Colonic mucosa (tissue), 4 donors: Measurements from ENCODE around the gene GFOD1. TPM values are rescaled to one million over a fixed set of nuclear protein-coding genes. Genes with fewer than 3 reads are reported as not detected.

Experiments
- DNase-seq: peaks from one replicate; pipeline ENCODE4 v3.0.0-alpha.2; 2020
- H3K27ac ChIP-seq: fragments of 200-600 bp; one replicate; pipeline ENCODE4 v1.8.0; 2021
- H3K27me3 ChIP-seq: fragments of 200-600 bp; one replicate; pipeline ENCODE4 v1.8.0; 2021
- H3K36me3 ChIP-seq: fragments of 200-600 bp; one replicate; pipeline ENCODE4 v1.8.0; 2021
- H3K4me1 ChIP-seq: fragments of 200-600 bp; one replicate; pipeline ENCODE4 v1.8.0; 2021; ENCODE audit warnings: mild to moderate bottlenecking
- H3K4me3 ChIP-seq: fragments of 200-600 bp; one replicate; pipeline ENCODE4 v1.8.0; 2021
- H3K9ac ChIP-seq, 2 donors: one replicate each; pipeline ENCODE4 v1.7.0; 2013; ENCODE audit warnings: control low read depth in 2 of 2, low read depth in 2 of 2, low read length in 2 of 2
- H3K9me3 ChIP-seq: fragments of 200-600 bp; one replicate; pipeline ENCODE4 v1.8.0; 2021
- intact Hi-C: fragments of 100-400 bp; cut with DNase I; formaldehyde crosslinking; loops from one replicate; pipeline ENCODE4 v1.14.1; 2022
- total RNA-seq, 2 donors: library from RNA; stranded (reverse); fragmentation: NEBNext Ultra II Directional in 1 of 2; extraction: Animal tissue kit (Norgen Biotek cat#: 25700) in 1 of 2; gene quantifications; one replicate each; pipeline ENCODE4 v1.2.1, GENCODE V29; 2021
- TF ChIP-seq, protein P1 (sequence below): fragments of 200-600 bp; IDR thresholded peaks from one replicate; pipeline ENCODE4 v1.8.0; 2022; ENCODE audit warnings: antibody characterized with exemption, mild to moderate bottlenecking
- donor health status: healthy.
- donor health status: DM: no; HTN: no; CAD: no.
- donor health status: DM: no; HTN: no; CAD: no.

The GFOD1 gene
- total RNA-seq, 2 donors from 2014 or later: 6.9 to 7.6 TPM

DNA sequence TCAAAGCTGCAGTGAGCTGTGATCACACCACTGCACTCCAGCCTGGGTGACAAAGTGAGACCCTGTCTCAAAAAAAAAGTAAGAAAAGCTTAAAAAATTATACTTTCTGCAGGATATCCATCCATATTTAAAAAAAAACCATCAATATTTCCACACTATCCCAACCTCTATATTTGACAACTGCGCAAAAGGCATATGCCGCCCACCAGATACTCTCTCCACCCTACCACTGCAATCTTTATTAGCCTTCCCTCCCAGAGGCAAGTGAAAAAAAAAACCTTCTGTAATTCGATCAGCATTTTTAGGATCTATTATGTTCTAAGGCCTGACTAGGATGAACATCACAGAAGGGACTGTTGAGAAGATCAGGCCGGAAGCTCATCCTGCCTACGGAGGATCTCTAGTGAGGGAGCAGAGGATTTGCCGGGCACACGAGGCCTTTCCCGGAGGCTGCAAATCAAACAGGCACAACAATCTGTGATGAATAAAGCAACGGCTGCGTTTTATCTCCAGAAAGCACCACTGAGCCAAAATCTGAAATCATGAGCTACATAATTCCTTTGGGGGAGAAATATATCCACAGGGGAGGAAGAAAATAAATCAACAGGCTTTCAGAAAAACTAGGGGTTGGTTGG, 65.9 kb downstream of the GFOD1 start:
- no peaks in the 10 kb centered on the region for H3K27me3 ChIP-seq
- no peak for DNase-seq
- TF ChIP-seq, protein P1, sequence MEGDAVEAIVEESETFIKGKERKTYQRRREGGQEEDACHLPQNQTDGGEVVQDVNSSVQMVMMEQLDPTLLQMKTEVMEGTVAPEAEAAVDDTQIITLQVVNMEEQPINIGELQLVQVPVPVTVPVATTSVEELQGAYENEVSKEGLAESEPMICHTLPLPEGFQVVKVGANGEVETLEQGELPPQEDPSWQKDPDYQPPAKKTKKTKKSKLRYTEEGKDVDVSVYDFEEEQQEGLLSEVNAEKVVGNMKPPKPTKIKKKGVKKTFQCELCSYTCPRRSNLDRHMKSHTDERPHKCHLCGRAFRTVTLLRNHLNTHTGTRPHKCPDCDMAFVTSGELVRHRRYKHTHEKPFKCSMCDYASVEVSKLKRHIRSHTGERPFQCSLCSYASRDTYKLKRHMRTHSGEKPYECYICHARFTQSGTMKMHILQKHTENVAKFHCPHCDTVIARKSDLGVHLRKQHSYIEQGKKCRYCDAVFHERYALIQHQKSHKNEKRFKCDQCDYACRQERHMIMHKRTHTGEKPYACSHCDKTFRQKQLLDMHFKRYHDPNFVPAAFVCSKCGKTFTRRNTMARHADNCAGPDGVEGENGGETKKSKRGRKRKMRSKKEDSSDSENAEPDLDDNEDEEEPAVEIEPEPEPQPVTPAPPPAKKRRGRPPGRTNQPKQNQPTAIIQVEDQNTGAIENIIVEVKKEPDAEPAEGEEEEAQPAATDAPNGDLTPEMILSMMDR: no peak
- no peak overlapping the region for H3K9ac ChIP-seq
- no peak overlapping the region for H3K4me3 ChIP-seq
- H3K36me3 ChIP-seq: no peaks in the 10 kb centered on the region
- no peaks in the 10 kb centered on the region for H3K9me3 ChIP-seq
- no peaks in the 10 kb centered on the region for H3K4me1 ChIP-seq
- intact Hi-C loops: no loop called here
- peak overlapping the region; percentile 22 for H3K27ac ChIP-seq

DNA sequence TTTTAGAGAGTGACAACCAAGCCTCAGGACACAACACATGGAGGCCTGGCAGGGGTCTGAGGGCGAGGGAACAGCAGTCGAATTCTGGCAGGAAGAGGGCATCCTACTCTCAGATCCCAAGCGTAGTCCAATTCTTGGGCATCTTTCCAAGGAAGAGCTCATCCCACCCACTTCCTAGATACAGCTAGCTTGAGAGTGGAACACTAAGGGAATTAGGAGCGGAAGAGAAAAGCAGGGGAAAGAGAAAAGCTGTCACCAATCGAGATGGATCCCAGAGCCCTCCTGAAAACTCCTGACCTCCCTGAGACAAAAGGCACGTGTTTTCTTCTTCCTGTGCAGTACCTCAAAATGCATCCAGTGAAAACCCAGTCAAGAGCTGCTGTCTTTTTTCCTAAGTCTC, 67.1 kb downstream of the GFOD1 start:
- Histone ChIP-seq H3K27ac (no peak overlapping the region), H3K36me3 (no peaks in the 10 kb centered on the region), H3K9me3 (no peaks in the 10 kb centered on the region), H3K27me3 (no peaks in the 10 kb centered on the region), H3K4me3 (no peak overlapping the region), H3K4me1 (no peaks in the 10 kb centered on the region), H3K9ac (no peak overlapping the region)
- DNase-seq: no peak
- intact Hi-C loops: no loop called here
- TF ChIP-seq, protein P1: no peak

DNA sequence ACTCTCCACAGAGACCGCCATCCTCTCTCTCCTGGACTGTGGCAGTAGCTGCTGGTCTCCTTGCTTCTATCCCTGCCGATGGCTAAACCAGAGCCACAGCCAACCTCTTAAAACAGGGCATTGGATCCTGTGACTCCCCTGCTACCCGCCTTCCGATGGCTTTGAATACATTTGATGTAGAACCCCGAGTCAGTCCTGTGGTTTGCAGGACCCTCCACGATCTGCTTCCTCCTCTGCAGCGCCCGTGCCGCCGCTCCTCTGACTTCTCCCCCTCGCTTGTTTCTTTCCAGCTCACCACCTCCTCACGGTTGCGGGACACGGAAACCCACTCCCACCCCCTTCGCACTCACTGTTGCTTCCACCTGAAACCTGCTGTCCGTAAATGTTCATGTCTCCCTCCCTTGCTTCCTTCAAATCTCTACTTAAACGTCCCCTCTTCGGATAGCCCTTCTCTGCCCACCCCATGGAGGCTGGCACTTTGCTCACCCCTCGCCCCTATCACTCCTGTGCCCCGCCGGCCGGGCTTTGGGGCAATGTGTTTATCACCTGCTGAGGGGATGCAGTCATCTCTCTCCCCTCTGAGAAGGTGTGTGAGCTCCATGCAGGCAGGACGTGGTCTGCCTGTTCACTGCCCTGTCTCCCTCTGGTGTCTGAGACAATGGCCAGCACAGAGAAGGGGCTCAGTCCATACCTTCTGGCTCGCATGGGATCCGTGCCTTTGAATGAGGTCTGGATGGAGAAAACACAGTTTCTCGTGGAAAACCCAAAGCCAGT, 67.8 kb downstream of the GFOD1 start:
- Histone ChIP-seq H3K36me3 (no peaks in the 10 kb centered on the region), H3K9ac (no peak overlapping the region), H3K9me3 (no peaks in the 10 kb centered on the region), H3K4me3 (no peak overlapping the region), H3K4me1 (no peaks in the 10 kb centered on the region), H3K27ac (no peak overlapping the region), H3K27me3 (no peaks in the 10 kb centered on the region)
- intact Hi-C loops: no loop called here
- DNase-seq: no peak
- TF ChIP-seq, protein P1: no peak

DNA sequence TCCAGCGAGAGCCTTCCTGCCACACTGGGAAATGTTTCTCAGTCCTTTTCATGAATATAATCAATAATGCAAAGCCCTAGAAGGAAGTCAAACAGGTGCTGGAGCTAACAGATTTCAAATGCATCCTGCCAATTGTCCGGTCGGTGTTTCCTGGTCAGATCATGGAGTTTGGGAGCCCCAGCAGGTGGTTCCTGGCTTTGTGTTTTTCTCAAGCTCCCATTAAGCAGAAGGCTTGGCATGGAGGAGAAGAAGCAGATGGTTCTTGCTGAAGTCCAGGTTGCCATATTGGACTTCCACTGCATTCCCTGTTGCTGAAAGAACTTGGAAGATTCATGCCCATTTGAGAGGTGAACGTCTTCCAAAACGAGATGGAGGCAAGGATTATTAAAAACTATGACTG, 68.6 kb downstream of the GFOD1 start:
- no peak overlapping the region for H3K27ac ChIP-seq
- no peak for DNase-seq
- no peaks in the 10 kb centered on the region for H3K27me3 ChIP-seq
- H3K36me3 ChIP-seq: no peaks in the 10 kb centered on the region
- intact Hi-C loops: no loop called here
- H3K4me3 ChIP-seq: no peak overlapping the region
- no peak overlapping the region for H3K9ac ChIP-seq
- no peaks in the 10 kb centered on the region for H3K4me1 ChIP-seq
- TF ChIP-seq, protein P1: no peak
- H3K9me3 ChIP-seq: no peaks in the 10 kb centered on the region

DNA sequence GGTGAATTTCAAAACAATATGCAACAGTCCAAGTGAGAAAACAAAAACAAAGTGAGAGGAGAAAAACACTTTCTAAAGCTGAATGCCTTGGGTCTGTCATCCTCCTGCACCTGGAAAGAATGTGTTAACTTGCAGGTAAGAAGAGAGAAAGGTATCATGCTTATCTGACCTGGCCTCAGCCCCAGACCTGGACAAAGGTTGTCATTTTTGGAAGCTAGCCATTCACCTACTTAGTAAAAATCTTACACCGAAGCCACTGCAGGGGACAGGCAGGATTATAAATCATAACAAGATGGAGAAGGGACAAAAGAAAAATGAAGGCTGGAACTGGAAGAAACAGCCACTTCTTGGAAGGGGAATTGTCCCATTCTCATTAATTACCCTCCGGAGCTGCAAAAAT, 69.4 kb downstream of the GFOD1 start:
- no peaks in the 10 kb centered on the region for H3K36me3 ChIP-seq
- H3K9ac ChIP-seq: no peak overlapping the region
- intact Hi-C loops: no loop called here
- H3K27ac ChIP-seq: no peak overlapping the region
- H3K4me1 ChIP-seq: no peaks in the 10 kb centered on the region
- TF ChIP-seq, protein P1: no peak
- no peaks in the 10 kb centered on the region for H3K27me3 ChIP-seq
- no peaks in the 10 kb centered on the region for H3K9me3 ChIP-seq
- DNase-seq: no peak
- no peak overlapping the region for H3K4me3 ChIP-seq
